ENCODE data around the gene SMOC1.
"Not testable (repeated sequence)": the region's sequence is repeated elsewhere in the genome, so short reads cannot be mapped to it uniquely, and the experiment has no call there.

SMOC1 gene

DNA sequence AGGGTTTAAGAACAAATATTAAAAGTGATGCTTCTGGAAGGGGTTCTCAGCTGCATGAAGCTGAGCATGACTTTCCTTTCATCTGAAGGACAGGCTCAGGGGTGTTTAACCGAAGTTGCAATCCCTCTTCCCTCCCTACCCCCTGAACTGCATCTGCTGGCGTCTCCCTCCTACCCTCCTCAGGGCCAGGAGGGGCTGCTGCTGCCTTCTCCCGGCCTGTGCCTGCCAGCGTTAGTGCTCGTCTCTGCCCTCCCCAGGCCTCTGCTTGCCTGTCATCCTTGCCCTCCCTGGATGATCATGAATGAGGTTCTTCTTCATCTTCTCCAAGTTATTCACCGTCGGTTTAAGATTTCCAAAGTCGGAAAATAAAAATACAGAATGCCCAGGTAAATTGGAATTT lies 12.2 kb downstream of the SMOC1 start:
- FAIRE-seq (no peak), DNase-seq (ENCODE audit: insufficient read length, low spot score) (no peak)
- TF ChIP-seq POU2F2 (IDR thresholded peaks at IDR 0.05; ENCODE audit: low read depth, low read length) (no peak), POLR2A (IDR thresholded peaks at IDR 0.05; ENCODE audit: low read depth, low read length) (no peak), SPI1 (IDR thresholded peaks at IDR 0.05; ENCODE audit: low read depth, low read length) (no peak), PAX5 (IDR thresholded peaks at IDR 0.05; ENCODE audit: insufficient read depth, low read length, severe bottlenecking) (no peak), POLR2AphosphoS5 (IDR thresholded peaks at IDR 0.05; ENCODE audit: low read depth, low read length) (no peak), TAF1 (IDR thresholded peaks at IDR 0.05; ENCODE audit: low read depth, low read length) (no peak)

DNA sequence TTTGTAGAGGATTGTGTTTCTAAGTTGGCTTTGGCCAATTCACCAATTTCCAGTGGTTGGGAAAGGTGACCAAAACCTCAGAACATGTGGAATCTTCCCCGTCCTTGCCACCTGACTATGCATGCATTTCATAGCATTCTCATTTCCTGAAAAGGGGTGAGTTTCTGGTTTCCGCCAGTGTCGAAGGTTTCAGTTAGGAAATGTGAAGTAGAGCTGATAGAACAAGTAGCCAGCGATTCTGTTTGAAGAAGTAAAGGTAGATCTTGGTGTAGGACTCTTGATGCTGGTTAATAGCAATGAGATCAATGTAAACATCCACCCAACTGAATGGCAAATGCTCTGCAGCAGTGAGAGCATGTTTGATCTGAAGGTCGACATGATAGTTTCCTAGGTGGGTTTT lies 15.9 kb downstream of the SMOC1 start:
- TF ChIP-seq PAX5 (IDR thresholded peaks at IDR 0.05; ENCODE audit: insufficient read depth, low read length, severe bottlenecking) (no peak), POU2F2 (IDR thresholded peaks at IDR 0.05; ENCODE audit: low read depth, low read length) (no peak), SPI1 (IDR thresholded peaks at IDR 0.05; ENCODE audit: low read depth, low read length) (no peak), TAF1 (IDR thresholded peaks at IDR 0.05; ENCODE audit: low read depth, low read length) (no peak), POLR2A (IDR thresholded peaks at IDR 0.05; ENCODE audit: low read depth, low read length) (no peak), POLR2AphosphoS5 (IDR thresholded peaks at IDR 0.05; ENCODE audit: low read depth, low read length) (no peak)
- DNase-seq (ENCODE audit: insufficient read length, low spot score), result no peak
- FAIRE-seq, result no peak

DNA sequence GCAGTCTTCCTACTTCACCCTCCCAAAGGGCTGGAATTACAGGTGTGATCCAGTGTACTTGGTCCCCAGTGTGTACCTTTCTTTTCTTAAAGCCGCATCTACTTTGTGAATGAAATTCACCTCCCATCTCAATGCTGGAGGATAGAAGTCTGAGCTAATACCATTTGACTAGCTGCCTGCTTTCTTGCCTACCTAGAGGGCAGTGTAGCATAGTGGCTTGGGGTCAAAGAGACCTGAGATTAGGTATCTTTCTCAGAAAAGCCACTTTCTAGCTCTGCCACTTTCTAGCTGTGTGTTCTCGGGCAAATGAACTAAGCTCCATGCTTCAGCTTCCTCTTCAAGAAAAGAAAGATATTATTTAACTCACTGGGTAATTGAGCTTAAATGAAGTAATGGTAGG lies 16.9 kb downstream of the SMOC1 start:
- FAIRE-seq (no peak), DNase-seq (ENCODE audit: insufficient read length, low spot score) (no peak)

DNA sequence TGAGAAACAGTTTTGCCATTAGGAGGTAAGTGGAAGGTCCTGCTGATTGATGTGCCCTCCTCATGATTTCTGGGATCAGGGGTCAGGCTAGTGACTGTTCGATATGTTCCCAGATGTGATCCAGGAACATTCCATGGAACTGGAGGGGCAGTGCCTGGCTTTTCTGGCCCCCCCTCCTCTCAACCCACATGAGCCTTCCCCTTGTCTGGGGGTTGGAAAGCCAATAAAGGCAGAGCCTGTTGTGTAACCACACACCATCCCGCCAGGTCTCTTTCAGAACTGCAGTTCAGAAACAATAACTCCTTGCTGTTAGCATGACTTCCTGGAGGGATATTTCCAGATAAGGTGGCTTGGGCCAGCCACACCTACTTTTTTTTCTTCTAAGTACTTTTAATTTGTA lies 17.8 kb downstream of the SMOC1 start:
- TF ChIP-seq POU2F2 (IDR thresholded peaks at IDR 0.05; ENCODE audit: low read depth, low read length) (no peak), POLR2A (IDR thresholded peaks at IDR 0.05; ENCODE audit: low read depth, low read length) (no peak), SPI1 (IDR thresholded peaks at IDR 0.05; ENCODE audit: low read depth, low read length) (no peak), PAX5 (IDR thresholded peaks at IDR 0.05; ENCODE audit: insufficient read depth, low read length, severe bottlenecking) (no peak), POLR2AphosphoS5 (IDR thresholded peaks at IDR 0.05; ENCODE audit: low read depth, low read length) (no peak), TAF1 (IDR thresholded peaks at IDR 0.05; ENCODE audit: low read depth, low read length) (no peak)
- no peak for FAIRE-seq
- no peak for DNase-seq (ENCODE audit: insufficient read length, low spot score)

More for the DNA sequence above, 16.9 kb downstream of the SMOC1 start:
- TF ChIP-seq SPI1 (IDR thresholded peaks at IDR 0.05; ENCODE audit: low read depth, low read length) (no peak), POU2F2 (IDR thresholded peaks at IDR 0.05; ENCODE audit: low read depth, low read length) (no peak), POLR2A (IDR thresholded peaks at IDR 0.05; ENCODE audit: low read depth, low read length) (no peak), PAX5 (IDR thresholded peaks at IDR 0.05; ENCODE audit: insufficient read depth, low read length, severe bottlenecking) (no peak), TAF1 (IDR thresholded peaks at IDR 0.05; ENCODE audit: low read depth, low read length) (no peak), POLR2AphosphoS5 (IDR thresholded peaks at IDR 0.05; ENCODE audit: low read depth, low read length) (no peak)

DNA sequence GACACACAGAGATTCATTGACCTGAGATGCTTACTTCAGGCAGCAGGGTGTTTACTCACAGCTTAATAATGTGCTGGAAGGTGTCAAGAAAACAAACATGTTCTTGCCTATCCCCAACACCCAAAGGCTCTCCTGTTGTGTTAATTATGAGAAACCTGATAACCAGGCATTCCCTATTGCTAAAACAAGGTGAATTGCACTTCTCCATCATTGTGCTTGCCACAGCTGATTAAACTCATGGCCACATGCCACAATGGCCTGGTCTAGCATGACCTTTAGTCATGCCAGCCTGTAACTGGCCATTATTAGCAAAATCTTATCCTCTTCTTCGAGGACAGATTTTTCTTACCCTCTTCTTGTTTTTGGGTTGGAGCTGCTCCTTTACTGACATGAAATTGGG lies 21.4 kb downstream of the SMOC1 start:
- no peak for TF ChIP-seq POU2F2 (IDR thresholded peaks at IDR 0.05; ENCODE audit: low read depth, low read length)
- TF ChIP-seq PAX5 (IDR thresholded peaks at IDR 0.05; ENCODE audit: insufficient read depth, low read length, severe bottlenecking), result no peak
- no peak for TF ChIP-seq POLR2A (IDR thresholded peaks at IDR 0.05; ENCODE audit: low read depth, low read length)
- TF ChIP-seq SPI1 (IDR thresholded peaks at IDR 0.05; ENCODE audit: low read depth, low read length), result no peak
- TF ChIP-seq TAF1 (IDR thresholded peaks at IDR 0.05; ENCODE audit: low read depth, low read length), result no peak
- no peak for TF ChIP-seq POLR2AphosphoS5 (IDR thresholded peaks at IDR 0.05; ENCODE audit: low read depth, low read length)
- DNase-seq (ENCODE audit: insufficient read length, low spot score), result no peak
- FAIRE-seq, result no peak

DNA sequence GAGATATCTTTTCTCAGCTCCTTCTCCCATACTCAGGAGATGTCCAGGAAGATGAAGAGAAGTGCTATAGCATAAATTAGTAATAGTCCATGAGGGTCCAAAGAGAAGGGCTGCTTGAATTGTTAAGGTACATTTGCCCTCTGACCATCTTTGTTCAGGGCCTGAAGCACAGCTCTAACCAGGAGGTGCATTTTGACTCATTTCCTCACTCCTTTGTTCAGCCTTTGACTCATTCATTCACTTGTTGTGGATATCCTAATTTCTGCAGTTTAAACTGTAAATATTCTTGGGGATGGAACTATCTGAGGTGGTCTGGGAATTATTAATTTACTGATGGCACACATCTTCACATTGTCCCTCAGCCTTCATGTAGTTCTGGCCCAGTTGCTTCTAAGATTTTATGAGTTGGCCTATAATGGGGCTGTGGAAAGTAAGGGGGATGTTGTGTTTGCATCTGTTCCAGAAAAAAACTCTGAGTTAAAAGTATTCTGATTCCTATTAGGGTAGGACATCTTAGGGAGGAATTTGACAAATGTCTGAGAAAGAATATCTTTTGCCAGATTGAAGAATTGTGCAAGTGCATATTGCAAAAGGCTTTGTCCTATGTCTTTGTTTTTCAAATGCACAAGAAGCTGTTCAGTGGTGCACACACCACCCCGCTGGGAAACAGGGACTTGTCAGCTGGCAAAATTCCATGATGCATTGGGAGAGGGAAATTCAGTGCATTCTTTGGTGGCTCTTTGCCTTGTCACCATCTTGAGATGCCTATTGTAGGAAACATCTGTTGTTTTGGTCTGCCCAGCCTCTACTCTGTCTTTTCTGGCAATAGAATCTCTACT lies 22.1 kb downstream of the SMOC1 start:
- no peak for DNase-seq (ENCODE audit: insufficient read length, low spot score)
- no peak for FAIRE-seq
- TF ChIP-seq PAX5 (IDR thresholded peaks at IDR 0.05; ENCODE audit: insufficient read depth, low read length, severe bottlenecking), result no peak
- no peak for TF ChIP-seq POLR2AphosphoS5 (IDR thresholded peaks at IDR 0.05; ENCODE audit: low read depth, low read length)

DNA sequence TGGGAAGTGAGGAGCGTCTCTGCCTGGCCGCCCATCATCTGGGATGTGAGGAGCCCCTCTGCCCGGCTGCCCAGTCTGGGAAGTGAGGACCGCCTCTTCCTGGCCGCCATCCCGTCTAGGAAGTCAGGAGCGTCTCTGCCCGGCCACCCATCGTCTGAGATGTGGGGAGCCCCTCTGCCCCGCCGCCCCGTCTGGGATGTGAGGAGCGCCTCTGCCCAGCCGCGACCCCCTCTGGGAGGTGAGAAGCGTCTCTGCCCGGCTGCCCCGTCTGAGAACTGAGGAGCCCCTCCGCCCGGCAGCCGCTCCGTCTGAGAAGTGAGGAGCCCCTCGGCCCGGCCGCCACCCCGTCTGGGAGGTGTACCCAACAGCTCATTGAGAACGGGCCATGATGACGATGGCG lies 23.8 kb downstream of the SMOC1 start:
- FAIRE-seq; DNase-seq (ENCODE audit: insufficient read length, low spot score): not testable (repeated sequence)

DNA sequence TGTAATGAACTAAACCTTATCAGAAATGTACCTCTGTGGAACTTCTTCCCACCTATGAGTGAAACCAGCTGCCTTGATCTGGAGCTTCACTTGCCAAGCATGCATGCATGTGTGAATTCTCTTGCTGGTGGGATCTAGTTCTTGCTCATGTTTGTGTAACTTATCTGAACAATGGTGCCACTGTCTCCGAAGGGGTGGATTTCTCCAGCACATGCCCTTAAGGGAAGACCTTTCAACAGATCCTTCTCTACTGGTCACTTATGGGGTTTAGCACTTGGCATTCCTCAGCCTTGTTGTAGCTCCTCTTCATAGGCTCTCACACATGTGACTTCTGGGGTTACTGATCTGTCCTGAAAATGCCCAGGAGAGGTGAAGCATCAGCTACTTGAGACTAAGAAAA lies 25.0 kb downstream of the SMOC1 start:
- TF ChIP-seq POLR2A (IDR thresholded peaks at IDR 0.05; ENCODE audit: low read depth, low read length) (no peak), PAX5 (IDR thresholded peaks at IDR 0.05; ENCODE audit: insufficient read depth, low read length, severe bottlenecking) (no peak), POLR2AphosphoS5 (IDR thresholded peaks at IDR 0.05; ENCODE audit: low read depth, low read length) (no peak), POU2F2 (IDR thresholded peaks at IDR 0.05; ENCODE audit: low read depth, low read length) (no peak), SPI1 (IDR thresholded peaks at IDR 0.05; ENCODE audit: low read depth, low read length) (no peak), TAF1 (IDR thresholded peaks at IDR 0.05; ENCODE audit: low read depth, low read length) (no peak)
- no peak for FAIRE-seq
- no peak for DNase-seq (ENCODE audit: insufficient read length, low spot score)

DNA sequence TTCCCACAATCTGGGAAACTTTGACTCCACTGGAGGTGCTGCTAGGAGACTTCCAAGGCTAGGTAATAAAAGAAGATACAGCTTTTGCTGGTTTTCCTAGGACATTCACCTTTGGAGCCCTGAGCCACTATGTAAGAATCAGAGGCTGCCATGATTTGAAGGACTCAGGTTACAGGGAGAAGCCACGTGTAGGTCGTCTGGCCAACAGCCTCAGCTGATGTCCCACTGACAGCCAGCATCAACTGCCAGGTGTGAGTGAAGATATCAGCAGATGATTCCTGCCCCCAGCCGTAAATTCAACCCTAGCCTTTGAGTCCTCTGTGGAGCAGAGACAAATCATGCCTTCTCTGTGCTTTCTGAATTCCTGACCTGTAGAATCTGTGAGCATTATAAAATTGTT lies 27.0 kb downstream of the SMOC1 start:
- no peak for FAIRE-seq
- TF ChIP-seq POLR2A (IDR thresholded peaks at IDR 0.05; ENCODE audit: low read depth, low read length) (no peak), TAF1 (IDR thresholded peaks at IDR 0.05; ENCODE audit: low read depth, low read length) (no peak), POLR2AphosphoS5 (IDR thresholded peaks at IDR 0.05; ENCODE audit: low read depth, low read length) (no peak), PAX5 (IDR thresholded peaks at IDR 0.05; ENCODE audit: insufficient read depth, low read length, severe bottlenecking) (no peak), POU2F2 (IDR thresholded peaks at IDR 0.05; ENCODE audit: low read depth, low read length) (no peak), SPI1 (IDR thresholded peaks at IDR 0.05; ENCODE audit: low read depth, low read length) (no peak)
- no peak for DNase-seq (ENCODE audit: insufficient read length, low spot score)
